Superior temporal gyrus (tissue), 1 donor: ENCODE measurements around the gene FAM50A.
"Not testable (repeated sequence)": the region's sequence is repeated elsewhere in the genome, so short reads cannot be mapped to it uniquely, and the experiment has no call there.

Experiments used
- DNase-seq: peaks from one replicate; pipeline ENCODE4 v3.0.0-alpha.2; 2016; ENCODE audit errors: extremely low spot score

FAM50A gene, protein sequence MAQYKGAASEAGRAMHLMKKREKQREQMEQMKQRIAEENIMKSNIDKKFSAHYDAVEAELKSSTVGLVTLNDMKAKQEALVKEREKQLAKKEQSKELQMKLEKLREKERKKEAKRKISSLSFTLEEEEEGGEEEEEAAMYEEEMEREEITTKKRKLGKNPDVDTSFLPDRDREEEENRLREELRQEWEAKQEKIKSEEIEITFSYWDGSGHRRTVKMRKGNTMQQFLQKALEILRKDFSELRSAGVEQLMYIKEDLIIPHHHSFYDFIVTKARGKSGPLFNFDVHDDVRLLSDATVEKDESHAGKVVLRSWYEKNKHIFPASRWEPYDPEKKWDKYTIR

DNA sequence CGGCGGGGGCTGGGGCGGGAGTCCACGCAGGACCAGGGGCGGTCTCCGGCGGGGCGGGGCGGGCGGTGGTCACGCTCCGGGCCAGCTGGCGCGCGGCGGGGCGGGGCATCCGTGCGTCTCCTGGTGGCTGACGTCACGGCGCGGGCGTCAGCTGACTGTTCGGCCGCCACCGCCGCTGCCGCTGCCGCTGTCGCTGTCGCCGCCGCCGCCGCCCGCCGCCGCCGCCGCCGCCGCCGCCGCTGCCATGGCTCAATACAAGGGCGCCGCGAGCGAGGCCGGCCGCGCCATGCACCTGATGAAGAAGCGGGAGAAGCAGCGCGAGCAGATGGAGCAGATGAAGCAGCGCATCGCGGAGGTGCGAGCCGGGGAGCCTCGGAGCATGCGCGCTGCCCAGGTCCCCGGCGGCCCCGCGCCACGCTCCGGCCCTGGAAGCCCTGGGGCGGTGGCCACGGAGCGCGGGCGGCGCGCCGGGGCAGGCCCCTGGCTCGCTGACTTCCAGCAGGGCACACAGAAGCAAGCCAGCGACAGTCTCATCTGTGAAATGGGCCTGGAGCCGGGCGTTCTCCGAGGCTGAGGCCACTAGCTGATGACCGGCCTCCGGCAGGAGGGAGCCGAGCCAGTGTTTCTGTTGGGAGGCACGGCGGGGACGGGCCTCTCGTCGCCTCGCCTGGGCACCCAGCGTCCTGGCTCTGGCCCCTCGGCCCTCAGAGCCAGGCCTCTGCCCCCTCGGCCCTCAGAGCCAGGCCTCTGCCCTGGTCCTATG is at the start of gene FAM50A:
TSS of gene FAM50A (plus strand) at position 150 of the 763 bp plus-strand sequence. CDS start at position 245, 95 bp downstream.
- peak; percentile 51 for DNase-seq

DNA sequence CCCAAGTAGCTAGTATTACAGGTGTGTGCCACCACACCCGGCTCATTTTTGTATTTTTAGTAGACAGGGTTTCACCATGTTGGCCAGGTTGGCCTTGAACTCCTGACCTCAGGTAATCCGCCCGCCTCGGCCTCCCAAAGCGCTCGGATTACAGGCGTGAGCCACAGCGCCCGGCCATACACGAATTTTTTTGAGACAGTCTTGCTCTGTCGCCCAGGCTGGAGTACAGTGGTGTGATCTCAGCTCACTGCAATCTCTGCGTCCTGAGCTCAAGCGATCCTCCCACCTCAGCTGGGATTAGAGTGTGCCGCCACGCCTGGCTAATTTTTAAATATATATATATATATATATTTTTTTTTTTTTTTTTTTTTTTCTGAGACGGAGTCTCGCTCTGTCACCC is 47.6 kb upstream of the FAM50A start:
- not testable (repeated sequence) for DNase-seq

DNA sequence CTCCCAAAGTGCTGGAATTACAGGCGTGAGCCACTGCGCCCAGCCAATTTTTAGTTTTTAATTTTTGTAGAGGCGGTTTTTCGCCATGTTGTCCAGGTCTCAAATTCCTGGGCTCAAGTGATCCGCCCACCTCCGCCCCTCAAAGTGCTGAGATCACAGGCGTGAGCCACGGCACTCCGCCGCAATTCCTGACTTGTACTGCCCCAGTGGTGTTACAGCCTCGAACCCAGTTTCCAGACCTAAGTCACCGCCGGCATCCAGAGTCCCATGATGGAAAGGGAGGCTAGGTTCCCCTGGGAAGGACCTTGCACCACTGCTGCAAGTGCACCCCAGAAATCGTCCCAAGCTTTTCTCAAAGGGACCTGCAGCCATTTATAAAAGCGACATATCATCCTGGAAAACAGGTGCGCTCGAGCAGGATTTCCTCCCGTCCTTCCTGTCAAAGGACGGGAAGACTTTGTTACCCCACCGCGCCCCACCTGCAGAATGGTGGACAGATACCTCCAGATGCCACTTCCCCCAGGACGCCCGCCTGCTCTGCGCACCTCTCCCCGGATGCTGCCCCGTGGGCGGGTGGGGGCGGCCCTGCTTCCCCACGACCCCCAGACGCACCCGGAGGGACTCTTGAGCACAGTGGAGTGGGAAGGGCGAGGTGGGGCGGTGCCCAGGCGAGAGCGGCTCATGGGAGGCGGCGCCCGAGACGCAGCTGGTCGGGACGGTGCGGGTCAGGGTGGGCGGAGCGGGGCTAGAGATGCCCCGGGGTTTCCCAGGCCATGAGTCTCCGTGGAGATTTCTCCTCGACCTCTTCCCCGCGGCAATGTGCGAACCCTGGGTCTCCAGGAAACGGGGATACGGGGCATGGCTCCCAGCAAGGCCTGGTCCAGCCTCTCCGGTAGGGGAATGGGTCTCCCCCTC is 46.7 kb upstream of the FAM50A start:
- DNase-seq = no peak

DNA sequence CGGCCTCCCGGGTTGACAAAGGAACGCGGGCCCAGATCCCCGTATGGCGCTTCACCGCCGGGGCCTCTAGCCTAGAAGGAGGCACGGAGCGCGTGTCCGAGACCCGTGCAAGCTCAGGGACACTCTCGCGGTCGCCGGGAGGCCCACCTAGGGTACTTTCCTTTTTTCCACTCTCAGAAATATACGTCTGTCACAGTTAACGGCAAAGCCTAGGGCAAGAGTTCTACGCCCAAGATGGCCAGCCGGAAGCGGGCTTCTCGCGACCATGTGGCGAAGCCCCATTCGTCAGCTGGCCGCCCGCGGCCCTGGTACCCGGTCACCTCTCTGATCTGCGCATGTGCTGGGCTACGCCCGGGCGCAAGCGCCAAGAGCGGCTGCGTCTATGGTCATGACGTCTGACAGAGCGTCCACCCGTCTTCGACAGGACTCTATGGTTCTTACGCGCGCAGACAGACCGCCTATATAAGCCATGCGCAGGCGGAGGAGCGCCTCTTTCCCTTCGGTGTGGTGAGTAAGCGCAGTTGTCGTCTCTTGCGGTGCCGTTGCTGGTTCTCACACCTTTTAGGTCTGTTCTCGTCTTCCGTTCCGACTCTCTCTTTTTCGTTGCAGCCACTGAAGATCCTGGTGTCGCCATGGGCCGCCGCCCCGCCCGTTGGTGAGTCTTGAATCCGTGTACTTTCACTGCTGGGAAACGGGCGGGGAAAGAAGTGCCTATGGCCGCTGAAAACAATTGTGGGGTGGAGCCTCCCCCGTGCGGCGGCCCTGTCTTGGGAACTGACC is 45.9 kb upstream of the FAM50A start, which contains the start of gene RPL10:
TSS of gene RPL10 (plus strand) at position 490 of the 780 bp plus-strand sequence. CDS start at position 633, 143 bp downstream.
- DNase-seq = peak; percentile 95

DNA sequence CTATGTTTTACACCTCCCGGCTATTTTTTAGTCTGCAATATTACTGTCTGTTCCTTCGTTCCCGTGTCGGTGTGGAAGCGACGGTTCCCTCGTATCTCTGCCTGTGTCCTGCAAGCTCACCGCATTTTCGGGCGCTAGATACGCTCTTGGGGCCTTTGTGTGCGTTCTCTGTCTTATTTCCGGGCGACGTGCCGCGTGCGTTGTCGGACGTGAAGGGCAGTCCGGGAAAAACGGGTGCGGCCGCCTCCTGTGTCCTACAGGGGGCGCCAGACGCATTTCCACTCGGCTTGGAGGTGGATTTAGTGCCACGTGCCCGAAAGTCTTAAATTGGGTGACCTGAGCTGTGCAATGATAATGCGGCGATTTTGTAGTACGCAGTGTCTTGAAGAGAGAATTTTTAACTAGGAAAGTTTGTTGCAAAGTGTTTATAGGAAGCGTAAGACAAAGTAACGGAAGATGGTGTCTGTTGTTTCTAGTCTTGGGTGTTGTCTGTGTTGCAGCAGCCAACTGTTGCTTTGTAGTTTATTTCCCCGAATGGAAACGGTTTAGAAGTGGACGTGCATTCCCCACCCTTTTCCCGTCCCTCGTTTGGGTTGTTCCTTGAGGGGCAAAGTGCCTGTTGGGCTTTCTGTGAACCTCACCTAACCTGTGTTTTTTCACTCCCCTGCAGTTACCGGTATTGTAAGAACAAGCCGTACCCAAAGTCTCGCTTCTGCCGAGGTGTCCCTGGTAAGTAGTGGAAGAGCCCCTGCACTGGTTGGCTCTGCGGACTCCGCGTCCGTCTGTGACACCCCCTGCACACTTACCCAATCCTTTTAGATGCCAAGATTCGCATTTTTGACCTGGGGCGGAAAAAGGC is 45.0 kb upstream of the FAM50A start:
- DNase-seq = peak; percentile 83

DNA sequence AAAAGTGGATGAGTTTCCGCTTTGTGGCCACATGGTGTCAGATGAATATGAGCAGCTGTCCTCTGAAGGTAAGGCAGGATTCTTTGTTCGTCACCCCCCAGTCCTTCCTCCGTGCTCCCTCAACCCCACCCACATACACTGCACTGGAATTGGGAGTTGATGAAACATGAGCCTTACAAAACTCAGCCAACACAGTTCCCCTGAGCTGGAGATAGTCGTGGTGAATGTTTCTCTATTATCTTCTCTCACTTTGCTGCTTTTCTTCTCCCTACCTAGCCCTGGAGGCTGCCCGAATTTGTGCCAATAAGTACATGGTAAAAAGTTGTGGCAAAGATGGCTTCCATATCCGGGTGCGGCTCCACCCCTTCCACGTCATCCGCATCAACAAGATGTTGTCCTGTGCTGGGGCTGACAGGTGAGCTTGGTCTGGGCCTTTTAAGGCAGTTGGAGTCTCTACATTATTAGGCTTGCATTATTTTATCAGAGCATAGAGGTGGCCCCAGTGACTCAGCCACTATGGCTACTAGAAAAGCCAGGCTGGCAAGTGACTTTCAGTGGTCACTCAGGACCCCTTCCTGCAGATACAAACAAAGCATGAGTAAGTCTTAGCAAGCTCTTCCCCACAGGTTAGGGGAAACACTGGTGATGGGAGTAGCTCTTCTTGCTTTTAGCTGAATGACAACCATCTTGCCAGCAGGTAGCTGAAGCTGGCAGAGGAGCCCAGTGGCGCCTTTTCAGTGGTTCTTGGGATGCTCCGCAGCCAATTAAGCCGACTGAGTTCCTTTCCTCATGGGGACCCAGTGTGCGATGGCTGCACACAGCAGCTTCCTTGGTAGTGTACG is 44.2 kb upstream of the FAM50A start:
- DNase-seq = no peak

DNA sequence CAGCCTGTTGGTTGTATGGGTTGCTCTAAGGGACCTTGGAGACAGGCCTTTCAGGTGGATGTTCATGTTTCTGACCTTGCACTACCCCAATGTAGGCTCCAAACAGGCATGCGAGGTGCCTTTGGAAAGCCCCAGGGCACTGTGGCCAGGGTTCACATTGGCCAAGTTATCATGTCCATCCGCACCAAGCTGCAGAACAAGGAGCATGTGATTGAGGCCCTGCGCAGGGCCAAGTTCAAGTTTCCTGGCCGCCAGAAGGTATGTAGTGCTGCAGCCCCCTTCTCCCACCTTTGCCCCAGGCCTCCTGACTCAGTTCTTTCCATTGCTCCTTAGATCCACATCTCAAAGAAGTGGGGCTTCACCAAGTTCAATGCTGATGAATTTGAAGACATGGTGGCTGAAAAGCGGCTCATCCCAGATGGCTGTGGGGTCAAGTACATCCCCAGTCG is 43.5 kb upstream of the FAM50A start:
- DNase-seq = not testable (repeated sequence)

DNA sequence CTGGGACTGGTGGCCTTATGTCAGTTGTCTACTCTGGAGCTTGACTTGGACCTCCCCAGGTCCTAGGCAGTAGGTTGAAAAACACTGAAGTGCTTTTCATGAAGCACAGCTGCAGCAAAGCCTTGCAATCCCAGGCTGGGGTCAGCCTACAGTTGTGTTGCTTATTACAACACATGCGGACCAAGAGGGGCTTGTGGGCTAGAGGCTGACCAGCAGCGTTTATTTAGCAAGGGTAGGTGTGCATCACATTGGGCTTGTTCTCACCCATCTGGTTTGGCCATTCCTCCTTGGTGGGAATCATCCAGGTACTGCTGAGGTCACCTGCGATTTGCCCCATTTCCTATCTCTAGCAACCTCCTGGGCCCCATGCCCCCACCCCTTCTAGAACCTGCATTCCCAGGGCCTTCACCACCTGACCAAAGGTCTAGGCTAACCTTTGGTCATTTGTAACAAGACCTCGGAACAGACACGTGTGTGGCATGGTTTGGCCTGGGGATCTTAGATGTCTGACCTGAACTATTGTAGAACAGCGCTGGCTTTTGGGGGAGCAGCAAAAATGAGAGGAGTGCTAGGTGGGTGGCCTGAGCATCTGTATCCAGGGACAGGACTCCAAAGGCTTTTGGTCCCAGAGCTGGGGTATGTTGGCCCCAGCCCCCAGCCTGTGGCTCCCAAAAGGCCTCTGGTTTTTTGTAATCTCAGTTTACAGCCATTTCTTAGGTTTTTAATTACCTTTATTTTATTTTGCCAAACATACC is 42.7 kb upstream of the FAM50A start:
- DNase-seq = no peak

DNA sequence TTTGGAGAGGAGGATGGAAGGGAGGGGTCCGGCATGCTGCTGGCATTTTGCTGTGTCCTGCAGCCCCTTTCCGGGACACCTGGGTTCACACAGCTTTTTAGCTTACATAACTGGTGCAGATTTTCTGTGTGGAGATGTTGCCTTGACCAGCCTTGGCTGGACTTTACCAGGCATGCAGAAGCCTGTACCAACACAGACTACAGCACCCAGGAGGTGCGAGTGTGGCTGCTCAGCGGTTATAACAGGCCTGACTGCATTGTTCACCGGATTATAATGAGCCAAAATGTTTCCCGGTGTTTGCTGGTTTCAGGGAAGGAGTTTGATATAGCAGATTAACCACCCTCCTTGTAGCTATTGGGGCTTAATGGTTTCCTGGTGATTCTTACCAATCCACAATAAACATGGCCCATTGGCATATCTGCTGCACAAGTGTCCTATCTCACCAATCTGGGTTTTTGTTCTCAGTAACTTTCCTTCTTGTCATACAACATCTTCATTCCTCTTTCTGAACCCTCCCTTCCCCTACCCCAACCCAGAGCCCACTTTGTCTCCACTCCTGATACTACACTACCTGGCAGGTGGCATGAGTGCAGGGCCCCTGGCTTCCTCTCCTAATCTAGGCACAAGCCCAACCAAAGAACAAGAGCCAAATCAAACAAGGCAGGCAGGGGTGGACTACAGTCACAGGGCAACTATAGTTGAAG is 41.9 kb upstream of the FAM50A start:
- no peak for DNase-seq

DNA sequence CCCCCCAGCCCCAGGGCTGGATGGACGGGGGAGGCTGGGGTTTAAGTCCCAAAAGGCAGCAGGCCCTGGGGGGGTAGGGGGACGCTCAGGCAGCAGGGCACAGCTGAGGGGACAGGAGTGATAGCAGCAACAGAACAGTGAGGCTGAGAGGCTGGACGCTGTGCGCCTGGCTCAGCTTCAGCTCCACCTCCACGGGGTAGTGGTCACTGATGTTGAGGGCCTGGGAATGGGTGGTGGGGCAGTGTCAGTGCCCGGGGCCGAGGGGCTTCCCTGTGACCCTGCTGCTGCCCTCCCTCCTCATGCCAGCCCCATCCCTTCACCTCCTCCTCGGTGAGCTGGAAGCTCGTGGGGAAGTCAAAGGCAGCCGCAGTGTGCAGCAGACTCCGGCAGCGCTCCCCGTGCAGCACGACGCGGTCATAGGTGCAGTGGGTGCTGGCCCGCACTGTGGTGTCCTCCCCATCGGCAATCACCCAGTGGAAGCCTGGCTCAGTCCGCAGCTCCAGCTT is 41.3 kb upstream of the FAM50A start:
- DNase-seq = no peak

DNA sequence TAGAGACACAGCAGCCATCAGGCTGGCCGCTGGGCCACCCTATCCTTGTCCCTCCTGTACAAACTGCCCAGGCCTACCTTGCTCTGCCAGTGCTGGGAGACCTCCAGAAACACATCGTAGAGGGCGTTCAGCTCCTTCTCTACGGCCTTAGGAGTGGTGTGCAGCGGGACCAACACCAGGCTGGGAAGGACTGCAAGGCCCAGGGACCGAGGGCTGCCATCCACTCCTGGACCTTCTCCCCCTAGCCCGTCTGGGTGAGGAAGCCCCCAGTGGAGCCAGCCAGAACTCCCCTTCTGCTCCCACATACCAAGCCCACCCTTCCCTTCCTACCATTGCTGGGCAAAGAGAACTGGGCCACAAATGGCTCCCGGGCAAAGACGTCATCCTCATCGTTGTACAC is 40.7 kb upstream of the FAM50A start:
- DNase-seq = no peak

DNA sequence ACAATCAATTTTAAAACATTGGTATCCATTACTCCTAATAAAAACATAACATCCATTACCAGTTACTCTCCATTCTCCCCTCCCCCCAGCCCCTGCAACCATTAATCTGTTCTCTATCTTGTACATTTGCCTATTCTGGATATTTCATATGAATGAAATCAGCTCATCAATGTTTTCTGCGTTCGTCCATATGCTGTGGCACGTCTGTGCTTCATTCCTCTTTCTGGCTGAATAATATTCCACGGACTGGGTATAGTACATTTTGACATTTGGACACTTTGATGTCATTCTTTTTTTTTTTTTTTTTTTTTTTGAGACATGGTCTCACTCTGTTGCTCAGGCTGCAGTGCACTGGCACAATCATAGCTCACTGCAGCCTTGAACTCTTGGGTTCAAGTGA is 40.1 kb upstream of the FAM50A start:
- no peak for DNase-seq

DNA sequence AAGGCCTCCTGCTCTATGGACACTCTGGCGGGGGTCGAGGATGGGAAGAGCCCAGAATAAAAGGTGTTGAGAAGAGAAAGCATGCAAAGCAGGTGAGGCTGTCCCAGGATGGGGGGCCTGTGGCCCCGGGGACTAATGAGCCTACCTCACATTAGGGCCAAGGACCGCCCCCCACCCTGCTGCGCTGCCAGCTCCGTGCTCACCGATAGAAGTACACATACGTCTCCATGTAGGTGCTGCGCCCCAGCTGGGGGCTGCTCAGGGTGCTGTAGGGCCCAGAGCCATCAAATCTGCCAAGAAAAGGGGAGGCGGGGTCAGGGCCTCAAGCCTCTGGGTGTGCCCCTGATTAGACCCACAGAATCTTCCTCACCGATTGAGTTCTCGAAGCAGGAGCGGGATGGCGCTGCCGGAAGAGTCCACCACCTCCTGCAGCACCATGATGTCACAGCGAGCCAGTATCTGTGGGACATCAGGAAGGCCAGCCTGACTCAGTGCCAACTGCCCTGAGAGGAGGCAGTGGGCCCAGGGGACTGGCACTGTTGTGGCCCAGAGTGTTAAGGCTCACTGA is 39.2 kb upstream of the FAM50A start:
- DNase-seq = no peak

DNA sequence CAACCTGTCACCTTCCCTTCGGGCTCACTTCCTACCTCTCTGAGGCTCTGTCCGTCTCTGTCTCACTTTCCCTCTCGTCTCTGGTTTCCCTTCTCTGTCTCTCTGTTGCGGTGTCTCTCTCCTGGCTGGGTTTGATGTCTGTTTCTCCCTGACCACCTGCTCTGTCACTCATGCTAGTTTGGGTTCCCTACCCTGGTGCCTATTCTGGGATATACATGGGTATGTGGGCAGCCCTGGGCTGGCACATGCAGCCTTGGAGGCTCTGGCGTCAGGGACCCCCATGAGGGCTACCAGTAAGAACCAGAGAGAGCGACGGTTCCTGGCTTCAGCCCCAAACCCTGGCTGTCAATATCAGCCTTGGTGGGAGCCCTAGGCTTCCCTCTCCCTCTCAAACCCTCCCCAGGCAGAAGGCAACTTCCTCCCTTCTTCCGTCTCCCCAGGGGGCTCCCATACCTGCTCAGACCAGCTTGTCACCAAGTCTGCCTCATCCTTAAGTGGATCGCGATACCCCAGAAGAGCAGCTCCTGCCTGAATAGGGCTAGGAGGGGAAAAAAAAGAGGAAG is 35.2 kb upstream of the FAM50A start:
- no peak for DNase-seq

DNA sequence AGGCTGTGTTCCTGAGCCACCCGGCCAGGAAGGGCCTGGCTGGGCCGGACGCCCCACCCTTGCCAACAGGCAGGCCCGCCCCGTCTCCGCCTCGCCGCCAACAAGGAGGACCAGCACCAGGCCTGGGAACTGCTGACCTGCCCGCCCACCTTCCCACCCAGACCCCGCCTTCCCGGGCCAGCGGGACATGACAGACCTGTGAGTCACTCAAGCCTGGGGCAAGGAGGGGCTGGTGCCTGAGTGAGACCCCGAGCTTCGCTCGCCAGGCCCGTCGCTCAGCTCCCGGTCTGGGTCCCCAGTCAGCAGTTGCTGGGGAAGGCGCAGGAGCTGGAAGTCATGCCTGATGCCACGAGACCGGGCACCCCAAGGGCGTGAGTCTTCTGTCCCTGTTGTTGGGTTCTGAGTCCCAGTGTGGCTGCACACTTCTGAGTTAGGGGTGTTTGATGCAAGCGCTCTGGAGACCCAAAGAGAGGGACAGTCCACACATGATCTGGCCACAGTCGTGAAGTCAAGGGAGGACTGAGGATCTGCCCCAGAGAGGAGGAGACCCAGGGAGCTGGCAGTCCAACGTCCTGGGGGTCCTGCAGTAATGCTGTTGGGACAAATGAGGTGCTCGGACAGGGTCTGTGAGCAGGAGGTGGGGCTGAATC is 34.6 kb upstream of the FAM50A start, which contains the start of gene DNASE1L1:
TSS of gene DNASE1L1 (minus strand) at position 33 of the 650 bp plus-strand sequence. CDS start 3,686 bp downstream, outside the sequence.
- DNase-seq = no peak

DNA sequence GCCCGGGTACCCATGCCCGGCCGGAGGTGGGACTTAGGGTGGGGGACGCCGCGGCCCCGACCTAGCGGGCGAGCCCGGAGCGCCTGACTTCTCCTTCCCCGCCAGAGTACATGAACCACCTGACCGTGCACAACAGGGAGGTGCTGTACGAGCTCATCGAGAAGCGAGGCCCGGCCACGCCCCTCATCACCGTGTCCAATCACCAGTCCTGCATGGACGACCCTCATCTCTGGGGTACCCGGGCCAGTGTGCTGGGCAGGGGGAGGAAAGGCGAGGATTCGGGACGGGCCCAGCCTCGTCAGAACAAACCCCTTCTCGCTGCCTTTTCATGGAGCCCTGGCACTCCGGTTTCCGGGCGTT is 32.0 kb upstream of the FAM50A start:
- DNase-seq = no peak
